ENCODE data around the gene KNDC1.

Gene KNDC1

DNA sequence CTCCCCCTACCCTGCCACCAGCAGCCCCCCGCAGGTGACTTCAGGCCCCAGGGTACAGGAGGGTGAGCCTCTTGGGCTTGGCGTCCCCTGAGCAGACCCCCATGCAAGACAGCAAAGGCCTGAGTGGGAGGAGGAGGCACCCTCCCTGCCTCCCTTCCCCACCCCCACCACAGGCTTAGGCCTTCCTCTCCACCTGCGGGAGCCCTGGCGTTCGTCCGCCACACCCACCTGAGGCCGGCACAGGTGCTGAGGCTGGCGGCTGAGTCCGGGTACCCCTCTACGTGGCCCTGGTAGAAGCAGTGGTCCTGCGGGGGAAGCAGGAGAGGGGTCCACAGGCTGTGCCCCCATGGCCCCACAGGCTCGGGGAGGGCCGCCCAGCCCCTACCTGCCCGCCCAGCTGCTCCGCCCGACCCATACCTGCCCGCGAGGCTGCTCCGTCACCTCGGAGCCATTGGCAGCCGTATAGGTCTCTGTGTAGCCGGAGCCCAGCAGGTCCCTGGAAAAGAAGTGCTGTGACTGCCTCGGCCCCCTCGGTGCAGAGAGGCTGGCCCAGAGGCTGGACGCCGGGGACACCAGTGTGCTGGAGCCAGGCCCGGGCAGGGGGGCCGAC, 113.6 kb downstream of the KNDC1 start:
- DNase-seq (ENCODE audit: low read depth in 4 of 4, low spot score in 1 of 4) = no peak

DNA sequence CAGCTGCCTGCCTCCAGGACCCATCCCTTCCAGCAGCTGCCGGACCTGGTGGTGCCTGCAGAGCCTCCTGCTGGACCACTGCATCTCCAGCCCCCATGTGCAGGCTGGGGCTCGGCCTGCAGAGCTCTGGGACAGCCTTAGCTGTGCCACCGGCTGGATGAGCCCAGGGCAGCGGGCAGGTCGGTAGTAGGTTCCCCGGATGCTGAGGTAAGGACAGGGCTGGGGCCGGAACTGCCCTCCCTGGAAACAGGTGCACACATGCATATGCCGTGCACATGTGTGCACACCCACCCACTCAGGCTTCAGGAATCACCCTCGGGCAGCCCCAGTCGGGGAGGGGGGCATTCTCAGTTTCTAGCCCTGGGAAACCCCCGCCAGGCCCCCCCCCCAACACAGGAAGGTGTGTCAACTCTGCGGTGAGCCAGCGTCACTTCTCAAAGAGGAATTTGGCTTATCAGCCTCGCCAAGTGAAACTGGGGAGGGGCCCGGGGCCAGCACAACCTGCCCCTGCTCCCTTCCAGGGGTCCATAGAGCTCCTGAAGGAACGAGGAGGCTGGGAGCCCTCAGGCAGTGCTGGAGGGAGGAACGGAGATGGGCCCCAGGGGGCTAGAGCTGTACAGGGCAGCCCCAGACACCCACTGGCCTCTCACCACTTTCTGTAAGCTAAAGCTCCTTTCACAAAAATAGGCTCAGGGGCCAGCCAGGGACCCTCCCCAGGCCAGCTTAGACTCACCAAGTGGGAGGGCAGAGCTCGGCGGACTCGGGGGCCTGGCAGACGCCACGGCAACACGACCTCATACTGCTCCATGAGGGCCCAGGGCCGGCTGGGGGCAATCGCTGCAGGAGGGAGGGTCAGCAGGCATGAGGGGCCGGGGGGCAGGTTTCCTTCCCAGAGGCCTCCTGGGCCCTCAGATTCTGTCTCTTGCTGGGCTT, 115.0 kb downstream of the KNDC1 start:
- DNase-seq (ENCODE audit: low read depth in 4 of 4, low spot score in 1 of 4) = peak; percentile 55 to 84 (median 70)

DNA sequence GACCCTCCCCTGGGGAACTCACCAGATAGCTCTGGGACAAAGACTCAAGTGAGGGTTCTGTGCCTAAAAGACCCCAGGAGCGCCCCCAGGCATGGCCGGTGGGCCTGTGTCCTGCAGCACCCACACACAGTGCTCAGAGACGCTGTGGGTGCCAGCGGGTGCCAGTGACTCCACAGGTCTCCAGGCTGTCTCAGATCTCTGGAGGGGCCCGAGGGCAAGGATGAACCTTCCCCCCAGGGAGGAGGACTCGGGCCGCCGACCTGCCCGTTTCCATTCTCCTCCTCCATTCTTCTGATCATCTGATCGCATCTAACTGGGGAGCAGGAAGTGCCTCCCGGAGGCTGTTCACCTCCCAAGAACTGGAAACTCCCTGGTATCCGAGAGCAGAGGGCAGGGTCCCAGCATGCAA, 115.7 kb downstream of the KNDC1 start:
- DNase-seq (ENCODE audit: low read depth in 4 of 4, low spot score in 1 of 4) = peak in 2 of 4 experiments; percentile 31 to 38

Data from stimulated activated CD4-positive, alpha-beta T cell treated with anti-CD3 and anti-CD28 coated beads, Interleukin-1b, Interleukin-23, amount 100 ng/mL, for 24 hours (primary cell).